Endothelial cell of umbilical vein (primary cell): ENCODE data around the gene MAGI3. TPM values are rescaled to one million over a fixed set of nuclear protein-coding genes. Genes with fewer than 3 reads are reported as not detected.

Experiments used
- BruUV-seq: library from RNA; stranded (reverse); fragments of 400-500 nt; replicated peaks from 2 replicates; lab custom pipeline; 2021; lab: Mats Ljungman, UMichigan
- CTCF ChIA-PET: fragments of 300-600, 350-600 bp; sonication (Branson Sonifier 250); formaldehyde crosslinking; loops from one replicate; lab custom pipeline; 2021; ENCODE audit warnings: antibody characterized with exemption, inconsistent platforms; lab: Charles Lee
- POLR2A ChIA-PET: fragments of 300-600, 350-600 bp; sonication (Branson Sonifier 250); formaldehyde crosslinking; loops from one replicate; lab custom pipeline; 2021; ENCODE audit warnings: antibody characterized with exemption, inconsistent platforms; lab: Charles Lee
- DNase-seq: peaks from one replicate; pipeline ENCODE4 v3.0.0-alpha.2; 2011; ENCODE audit warnings: low read depth, low spot score
- FAIRE-seq: peaks from 2 replicates; lab custom pipeline; 2011; peaks lifted over from hg19 to GRCh38; lab: Jason Lieb, UNC
- H2AFZ ChIP-seq: 2 replicates; pipeline ENCODE4 v1.6.0; 2012; ENCODE audit warnings: low read depth, low read length, control low read depth, inconsistent platforms
- H3K27ac ChIP-seq: 2 replicates; pipeline ENCODE4 v1.5.1; 2011; ENCODE audit warnings: low read depth, mild to moderate bottlenecking, control low read depth, low read length, moderate library complexity; ENCODE audit not compliant: insufficient read depth
- H3K27me3 ChIP-seq, 2 experiments: 2 replicates each; pipeline versions ENCODE4 v1.6.0 to v1.6.1; 2011; ENCODE audit warnings: low read length in 2 of 2, mixed read lengths in 1 of 2; ENCODE audit not compliant: control insufficient read depth in 2 of 2, insufficient read depth in 2 of 2
- H3K36me3 ChIP-seq, 2 experiments: 2 replicates in 1 of 2; 3 replicates in 1 of 2; pipeline ENCODE4 v1.5.1; 2011; ENCODE audit warnings: low read length in 2 of 2, mild to moderate bottlenecking in 1 of 2, moderate library complexity in 1 of 2; ENCODE audit not compliant: control insufficient read depth in 2 of 2, insufficient read depth in 2 of 2; ENCODE audit errors: extremely low read depth in 1 of 2
- H3K4me1 ChIP-seq: 3 replicates; pipeline ENCODE4 v1.5.1; 2011; ENCODE audit warnings: mild to moderate bottlenecking, low read length; ENCODE audit not compliant: control insufficient read depth, insufficient read depth; ENCODE audit errors: extremely low read depth
- H3K4me2 ChIP-seq: 2 replicates; pipeline ENCODE4 v1.6.1; 2011; ENCODE audit warnings: low read length, control low read depth, mixed read lengths; ENCODE audit not compliant: insufficient read depth
- H3K4me3 ChIP-seq, 3 experiments: fragments of 200-600 bp in 1 of 3; sonication (generic), shearing (Covaris generic) in 1 of 3; replicated peaks in 1 of 3; 2 replicates each; pipeline ENCODE4 v1.5.1; 2011 to 2016; ENCODE audit warnings: control low read depth in 3 of 3, low read length in 3 of 3, mild to moderate bottlenecking in 2 of 3, inconsistent platforms in 1 of 3, low read depth in 1 of 3, moderate library complexity in 1 of 3; ENCODE audit not compliant: insufficient read depth in 1 of 3
- H3K79me2 ChIP-seq: 2 replicates; pipeline ENCODE4 v1.6.0; 2012; ENCODE audit warnings: low read length, inconsistent platforms; ENCODE audit not compliant: control insufficient read depth, insufficient read depth
- H3K9ac ChIP-seq: replicated peaks from 2 replicates; pipeline ENCODE3; 2011; ENCODE audit warnings: low read length, control low read depth; ENCODE audit not compliant: insufficient read depth; ENCODE audit errors: extremely low read depth
- H3K9me1 ChIP-seq: replicated peaks from 3 replicates; pipeline ENCODE4 v1.6.0; 2011; ENCODE audit warnings: mild to moderate bottlenecking, low read length; ENCODE audit not compliant: control insufficient read depth, insufficient read depth; ENCODE audit errors: extremely low read depth
- H3K9me3 ChIP-seq: replicated peaks from 2 replicates; pipeline ENCODE4 v1.5.1; 2012; ENCODE audit warnings: low read length, inconsistent platforms; ENCODE audit not compliant: control insufficient read depth, insufficient read depth
- H4K20me1 ChIP-seq: replicated peaks from 2 replicates; pipeline ENCODE3; 2011; ENCODE audit warnings: mild to moderate bottlenecking, low read length; ENCODE audit not compliant: control insufficient read depth, insufficient read depth; ENCODE audit errors: extremely low read depth
- EZH2 ChIP-seq: IDR thresholded peaks from 2 replicates; pipeline ENCODE4 v1.6.1; 2012; ENCODE audit warnings: borderline replicate concordance, low read depth, mild to moderate bottlenecking, moderate library complexity, low read length, inconsistent platforms; ENCODE audit not compliant: severe bottlenecking
- FOS ChIP-seq: IDR thresholded peaks from 2 replicates; pipeline ENCODE4 v1.6.1; 2011; ENCODE audit warnings: mild to moderate bottlenecking, low read length, moderate library complexity, borderline replicate concordance; ENCODE audit not compliant: insufficient read depth
- GATA2 ChIP-seq: IDR thresholded peaks from 2 replicates; pipeline ENCODE4 v1.7.0; 2011; ENCODE audit warnings: low read depth, mild to moderate bottlenecking, moderate library complexity, mixed read lengths, low read length; ENCODE audit not compliant: insufficient read length, insufficient read depth
- JUN ChIP-seq: IDR thresholded peaks from 2 replicates; pipeline ENCODE4 v1.6.1; 2011; ENCODE audit warnings: borderline replicate concordance, low read depth; ENCODE audit not compliant: insufficient read length, insufficient read depth
- MAX ChIP-seq: IDR thresholded peaks from 2 replicates; pipeline ENCODE4 v1.6.1; 2011; ENCODE audit not compliant: insufficient read depth, insufficient read length
- MYC ChIP-seq: IDR thresholded peaks from one replicate; pipeline ENCODE4 v1.6.1; 2011; ENCODE audit warnings: mild to moderate bottlenecking, low read depth, low read length
- POLR2A ChIP-seq: IDR thresholded peaks from 2 replicates; pipeline ENCODE4 v1.6.1; 2012; ENCODE audit warnings: low read depth, mild to moderate bottlenecking, control low read depth, low read length
- POLR2AphosphoS5 ChIP-seq: IDR thresholded peaks from 2 replicates; pipeline ENCODE4 v1.6.1; 2012; ENCODE audit warnings: low read depth, mild to moderate bottlenecking, control low read depth, low read length, moderate library complexity; ENCODE audit not compliant: insufficient read depth
- dilution Hi-C: fragments of 300-500 bp; cut with MboI; formaldehyde crosslinking; loops from one replicate; pipeline ENCODE4 v1.15.0; 2019; ENCODE audit warnings: low sequenced_read_pairs; ENCODE audit not compliant: extremely low pct_ligation_motif_present
- intact Hi-C: fragments of 100-400 bp; cut with micrococcal nuclease; formaldehyde crosslinking; loops from one replicate; pipeline ENCODE4 v1.10.0; 2022
- polyA plus RNA-seq, 4 experiments: library from polyadenylated mRNA; depleted of rRNA in 3 of 4; stranded (reverse) in 3 of 4; unstranded in 1 of 4; fragments of >200 nt; gene quantifications; 2 replicates each; pipeline versions ENCODE4 v1.2.1 to v1.2.3, GENCODE V29; 2011 to 2012; ENCODE audit warnings: missing spikeins in 1 of 4
- total RNA-seq: library from RNA; stranded (reverse); gene quantifications from 2 replicates; pipeline ENCODE4 v1.2.3, GENCODE V29; 2021

MAGI3 gene
- total and polyA plus RNA-seq, 2 donors (not counting 3 experiments of a cell fraction or from before 2014, with no cell fraction given) = 2.8 to 16.1 TPM

GRCh38 chr1:113686891-113687618 is 296.7 kb downstream of the MAGI3 start:
- Histone ChIP-seq H3K27ac (no peak overlapping the region), H3K9me3 (no peaks in the 10 kb centered on the region), H2AFZ (no peak overlapping the region), H3K9me1 (no peaks in the 10 kb centered on the region), H3K4me1 (peaks cover 23% of the 10 kb centered on the region), H3K4me2 (no peak overlapping the region), H3K27me3 (no peaks in the 10 kb centered on the region), H3K79me2 (no peaks in the 10 kb centered on the region), H3K4me3 (no peak overlapping the region), H3K36me3 (peaks cover 1 to 4% of the 10 kb centered on the region in 2 experiments), H4K20me1 (no peaks in the 10 kb centered on the region), H3K9ac (no peak overlapping the region)
- FAIRE-seq = no peak
- DNase-seq = no peak
- ChIA-PET POLR2A (no interaction called here), CTCF (no interaction called here)
- no TSS peak for BruUV-seq
- TF ChIP-seq MYC (no peak), POLR2AphosphoS5 (no peak), FOS (no peak), GATA2 (no peak), JUN (no peak), POLR2A (no peak), EZH2 (no peak), MAX (no peak)
- dilution Hi-C loops = no loop called here
- intact Hi-C loops = no loop called here
